BE2C (cell line): ENCODE data around the gene HPS5. TPM values are rescaled to one million over a fixed set of nuclear protein-coding genes. Genes with fewer than 3 reads are reported as not detected.

Experiments
- DNase-seq: peaks from one replicate; pipeline ENCODE4 v3.0.0-alpha.2; 2020
- H3K27me3 ChIP-seq: fragments of 250-450 bp; sonication (Bioruptor Pico); 2 replicates; pipeline ENCODE4 v1.5.1; 2020; ENCODE audit warnings: mild to moderate bottlenecking
- H3K36me3 ChIP-seq: fragments of 250-450 bp; sonication (Bioruptor Pico); 2 replicates; pipeline ENCODE4 v1.5.1; 2020; ENCODE audit warnings: mild to moderate bottlenecking
- H3K4me1 ChIP-seq: fragments of 250-450 bp; sonication (Bioruptor Pico); 2 replicates; pipeline ENCODE4 v1.5.1; 2020
- H3K4me3 ChIP-seq: 2 replicates; pipeline ENCODE4 v1.5.1; 2011; ENCODE audit warnings: low read depth, low read length
- H3K9me3 ChIP-seq: fragments of 250-450 bp; sonication (Bioruptor Pico); 2 replicates; pipeline ENCODE4 v1.5.1; 2020
- CTCF ChIP-seq: IDR thresholded peaks from 2 replicates; pipeline ENCODE4 v1.5.1; 2012; ENCODE audit warnings: mild to moderate bottlenecking, low read depth, low read length
- polyA plus RNA-seq: library from polyadenylated mRNA; unstranded; fragments of >200 nt; gene quantifications from one replicate; pipeline ENCODE4 v1.2.1, GENCODE V29; 2012; ENCODE audit warnings: low read depth, missing spikeins; ENCODE audit not compliant: insufficient read length, insufficient read depth

The HPS5 gene
- polyA plus RNA-seq: 9.2 TPM

GRCh38 chr11:18321969-18322711 is at the start of gene HPS5, which contains the start of gene GTF2H1:
Gene HPS5 (minus strand): TSS chr11:18322140. CDS start chr11:18317858, 4,282 bp downstream.
Gene GTF2H1 (plus strand): TSS chr11:18322567. CDS start chr11:18333075, 10,508 bp downstream.
- no peak for TF ChIP-seq CTCF
- H3K36me3 ChIP-seq: no peaks in the 10 kb centered on the region; the same call in 1 of the 2 replicates
- H3K27me3 ChIP-seq: no peaks in the 10 kb centered on the region
- no peaks in the 10 kb centered on the region for H3K9me3 ChIP-seq
- H3K4me3 ChIP-seq: peak within 1 kb of the TSS; percentile 89
- no peaks in the 10 kb centered on the region for H3K4me1 ChIP-seq
- peak; percentile 88 for DNase-seq

GRCh38 chr11:18371279-18371678 is 49.3 kb upstream of the HPS5 start:
- Histone ChIP-seq H3K9me3 (no peaks in the 10 kb centered on the region), H3K27me3 (no peaks in the 10 kb centered on the region), H3K4me3 (no peak overlapping the region), H3K4me1 (no peaks in the 10 kb centered on the region), H3K36me3 (peaks cover under 1% of the 10 kb centered on the region; the same call in 1 of the 2 replicates)
- no peak for DNase-seq
- TF ChIP-seq CTCF: no peak

GRCh38 chr11:18369398-18369797 is 47.5 kb upstream of the HPS5 start:
- Histone ChIP-seq H3K4me3 (no peak overlapping the region), H3K9me3 (no peaks in the 10 kb centered on the region), H3K4me1 (no peaks in the 10 kb centered on the region), H3K27me3 (no peaks in the 10 kb centered on the region), H3K36me3 (peaks cover 10% of the 10 kb centered on the region)
- no peak for TF ChIP-seq CTCF
- DNase-seq: no peak

GRCh38 chr11:18368221-18368620 is 46.3 kb upstream of the HPS5 start:
- no peak for DNase-seq
- no peaks in the 10 kb centered on the region for H3K4me1 ChIP-seq
- no peak for TF ChIP-seq CTCF
- peaks cover 13% of the 10 kb centered on the region for H3K36me3 ChIP-seq
- H3K9me3 ChIP-seq: no peaks in the 10 kb centered on the region
- H3K4me3 ChIP-seq: no peak overlapping the region
- H3K27me3 ChIP-seq: no peaks in the 10 kb centered on the region

GRCh38 chr11:18367431-18367830 is 45.5 kb upstream of the HPS5 start:
- TF ChIP-seq CTCF: no peak
- no peak for DNase-seq
- no peaks in the 10 kb centered on the region for H3K4me1 ChIP-seq
- peaks cover 13% of the 10 kb centered on the region for H3K36me3 ChIP-seq
- no peak overlapping the region for H3K4me3 ChIP-seq
- no peaks in the 10 kb centered on the region for H3K9me3 ChIP-seq
- no peaks in the 10 kb centered on the region for H3K27me3 ChIP-seq

GRCh38 chr11:18366286-18366685 is 44.3 kb upstream of the HPS5 start:
- Histone ChIP-seq H3K36me3 (peaks cover 16% of the 10 kb centered on the region), H3K27me3 (no peaks in the 10 kb centered on the region), H3K9me3 (no peaks in the 10 kb centered on the region), H3K4me1 (no peaks in the 10 kb centered on the region), H3K4me3 (no peak overlapping the region)
- DNase-seq: no peak
- no peak for TF ChIP-seq CTCF
